CD4-positive, alpha-beta T cell treated with Interleukin-6 for 4 hours (primary cell): ENCODE measurements around the gene LGALS3BP.

Experiments used
- DNase-seq: peaks from one replicate; pipeline ENCODE4 v3.0.0-alpha.2; 2020; ENCODE audit warnings: mixed read lengths

LGALS3BP gene

DNA sequence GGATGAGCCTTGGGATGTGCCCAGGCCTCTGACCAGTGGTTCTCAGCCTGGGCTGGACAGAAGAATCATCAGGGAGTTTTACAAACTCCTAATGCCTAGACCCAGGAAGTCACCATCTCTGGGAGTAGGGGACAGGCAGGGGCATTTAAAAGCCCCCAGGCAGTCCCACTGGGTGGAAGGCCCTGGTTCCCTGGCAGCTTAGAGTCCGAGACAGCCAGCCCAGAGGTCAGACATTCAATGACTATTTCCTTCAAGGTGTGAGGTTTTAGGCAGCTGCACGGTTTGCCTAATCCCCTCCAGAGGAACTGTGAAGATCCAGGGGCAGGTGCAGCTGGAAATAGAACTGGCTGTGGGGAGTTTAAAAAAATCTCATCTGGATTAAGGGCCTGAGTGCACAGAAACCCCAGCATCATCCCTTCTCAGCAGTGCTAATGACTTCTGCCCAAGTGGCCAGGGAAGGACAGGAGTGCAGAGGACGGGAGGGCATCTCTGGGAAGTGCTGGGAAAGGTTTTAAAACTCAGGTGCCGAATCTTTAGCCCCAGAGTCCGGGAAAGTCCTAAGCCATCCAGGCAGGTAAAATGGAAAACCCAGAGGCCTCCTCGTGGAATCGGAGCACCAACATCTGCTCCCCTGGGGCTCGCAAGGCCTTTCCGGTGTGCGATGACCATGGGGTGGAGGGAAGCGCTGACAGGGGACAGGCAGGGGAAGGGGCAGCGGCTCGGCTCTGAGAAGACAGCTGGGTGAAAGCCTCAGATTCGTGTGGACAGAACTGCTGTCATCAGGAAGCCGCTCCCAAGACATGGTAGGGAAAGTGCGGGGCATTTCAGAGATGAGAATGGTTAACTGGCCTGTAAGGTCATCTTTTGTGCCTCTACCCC, 1.5 kb upstream of the LGALS3BP start:
- no peak for DNase-seq

DNA sequence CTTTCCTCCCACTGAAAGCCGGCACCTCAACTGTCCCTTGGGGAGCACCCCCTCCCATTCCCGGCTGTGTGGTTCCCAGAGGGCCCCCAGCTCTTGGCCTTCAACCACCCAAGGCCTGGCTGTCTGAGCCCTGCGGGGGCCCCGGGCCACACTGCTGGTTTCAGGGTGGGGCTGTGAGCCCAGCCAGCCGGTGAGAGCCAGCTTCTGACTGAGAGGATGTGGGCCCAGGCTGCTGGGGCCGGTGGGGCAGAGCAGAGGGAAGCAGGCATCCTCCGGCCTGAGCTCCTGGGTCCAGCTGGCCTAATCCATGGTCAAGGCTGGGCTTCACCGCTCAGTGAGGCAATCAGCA, 875 bp upstream of the LGALS3BP start:
- no peak for DNase-seq

DNA sequence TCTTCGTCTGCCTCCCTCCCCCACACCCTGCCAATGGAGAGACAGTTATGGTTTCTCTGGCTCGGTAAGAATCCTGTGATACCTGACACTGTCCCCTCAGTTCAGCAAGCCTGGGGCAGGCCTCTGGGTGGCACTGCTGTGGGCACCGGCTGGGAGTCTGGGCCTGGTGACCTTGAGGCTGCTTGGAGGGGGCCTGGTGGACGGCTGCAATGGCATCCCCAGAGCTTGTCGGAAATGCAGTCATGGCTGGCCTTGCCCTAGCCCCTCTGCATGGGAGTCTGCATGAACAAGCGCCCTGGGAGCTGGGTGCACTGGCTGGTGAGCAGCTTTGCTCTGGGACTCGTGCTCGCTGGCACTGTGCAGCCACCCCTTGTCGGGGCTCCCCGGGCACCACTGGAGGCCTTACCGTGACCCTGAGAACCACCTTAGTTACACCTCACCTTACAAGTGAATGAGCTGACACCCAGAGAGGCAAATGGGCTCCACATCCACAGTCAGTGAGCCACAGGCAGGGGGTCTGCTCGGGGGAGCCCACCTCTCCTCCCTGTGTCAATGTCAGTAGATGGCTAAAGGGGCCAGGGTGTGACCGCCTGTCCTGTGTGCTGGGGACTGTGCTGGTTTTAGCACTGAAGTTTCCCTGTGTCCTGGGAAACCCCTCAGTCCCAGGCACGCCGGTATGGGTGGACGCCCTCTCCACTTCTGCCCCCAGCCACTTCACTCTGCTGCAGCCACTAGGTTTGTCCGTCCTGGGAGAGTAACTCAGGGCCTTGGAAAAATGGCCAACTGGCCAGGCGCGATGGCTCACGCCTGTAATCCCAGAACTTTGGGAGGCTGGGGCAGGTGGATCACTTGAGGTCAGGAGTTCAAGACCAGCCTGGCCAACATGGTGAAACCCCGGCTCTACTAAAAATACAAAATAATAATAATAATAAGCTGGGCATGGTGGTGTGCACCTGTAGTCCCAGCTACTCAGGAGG, 1.4 kb downstream of the LGALS3BP start:
- DNase-seq = no peak

DNA sequence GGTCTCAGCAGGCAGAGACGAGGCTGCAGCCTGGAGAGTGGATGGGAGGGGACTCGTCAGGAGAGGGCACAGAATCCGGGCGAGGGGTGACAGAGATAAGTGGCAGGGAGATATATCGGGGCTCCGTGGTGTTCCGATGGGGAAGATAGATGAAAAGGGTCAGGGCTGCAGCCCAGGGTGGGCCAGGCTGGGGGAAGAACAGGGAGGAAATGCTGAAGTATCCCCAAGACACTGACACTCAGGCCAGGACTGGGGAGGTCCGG, 2.1 kb downstream of the LGALS3BP start:
- no peak for DNase-seq

DNA sequence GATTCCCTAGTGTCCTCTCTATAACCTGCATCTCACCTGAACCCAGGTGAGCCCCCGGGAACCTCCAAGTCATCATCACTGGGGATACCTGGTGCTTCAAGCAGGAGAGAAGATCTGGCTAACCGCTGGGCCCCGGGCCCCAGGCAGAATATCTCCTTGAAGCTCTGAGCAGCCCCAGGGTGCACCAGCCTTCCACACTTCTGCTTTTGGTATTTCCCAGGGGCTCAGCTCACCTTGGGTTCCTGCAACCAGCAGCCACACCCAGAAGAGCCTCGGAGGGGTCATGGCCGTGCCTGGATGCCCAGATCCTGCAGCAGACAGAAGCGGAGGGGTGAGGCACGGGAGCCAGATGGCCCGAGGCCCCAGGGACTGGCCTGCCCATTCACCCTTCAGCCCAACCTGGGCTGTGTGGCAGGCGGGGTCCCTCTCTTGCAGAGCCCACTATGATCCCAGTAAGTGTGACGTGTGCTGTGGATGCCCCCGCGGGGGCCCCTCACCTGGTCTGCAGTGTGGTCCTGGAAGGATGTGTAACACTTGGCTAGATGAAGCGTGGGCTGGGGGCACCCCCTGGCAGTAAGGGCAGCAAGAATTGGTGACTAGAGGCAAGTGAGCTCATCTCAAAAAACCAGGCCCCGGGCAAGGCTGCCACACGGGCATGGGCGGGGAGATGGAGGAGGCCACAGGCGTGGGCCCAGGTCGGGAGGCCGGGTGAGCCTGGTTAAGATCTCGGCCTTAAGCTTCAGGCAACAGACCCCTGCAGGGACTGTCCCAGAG, 2.6 kb downstream of the LGALS3BP start:
- no peak for DNase-seq

DNA sequence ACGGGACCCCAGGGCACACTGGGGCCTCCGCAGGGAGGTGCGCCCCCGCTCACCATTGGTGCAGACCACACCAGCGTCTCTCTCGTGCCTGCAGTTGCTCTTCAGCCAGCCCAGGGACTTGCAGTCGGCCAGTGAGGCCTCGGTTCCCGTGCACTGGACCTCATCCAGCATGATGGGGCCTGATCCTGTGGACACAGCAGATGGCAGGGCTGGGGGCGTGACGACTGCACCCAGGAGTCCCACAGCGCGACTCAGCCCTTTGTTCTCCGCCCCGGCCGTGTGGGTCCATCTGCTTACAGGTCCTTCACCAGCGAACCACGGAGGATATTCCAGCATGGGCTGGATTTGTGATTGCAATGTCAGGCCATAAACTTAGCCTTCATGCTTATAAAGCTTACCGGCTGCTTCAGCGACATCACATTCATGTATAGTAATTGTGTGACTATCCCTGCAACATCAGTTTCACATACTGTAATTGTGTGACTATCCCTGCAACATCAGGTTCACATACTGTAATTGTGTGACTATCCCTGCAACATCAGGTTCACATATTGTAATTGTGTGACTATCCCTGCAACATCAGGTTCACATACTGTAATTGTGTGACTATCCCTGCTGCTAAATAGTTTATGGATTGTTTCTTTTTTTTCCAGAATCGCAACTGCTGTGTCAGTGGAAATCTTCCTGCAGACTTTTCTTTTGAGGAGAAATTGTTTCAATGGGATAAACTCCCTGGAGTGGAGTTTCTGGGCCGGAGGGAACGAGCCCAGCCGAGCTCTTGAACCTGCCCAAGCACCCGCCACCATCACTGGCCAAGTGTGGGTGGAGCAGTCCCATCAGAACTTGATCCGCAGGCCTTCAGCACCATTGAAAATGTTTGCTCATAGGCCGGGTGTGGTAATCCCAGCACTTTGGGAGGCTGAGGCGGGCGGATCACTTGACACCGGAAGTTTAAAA, 4.8 kb downstream of the LGALS3BP start:
- no peak for DNase-seq

DNA sequence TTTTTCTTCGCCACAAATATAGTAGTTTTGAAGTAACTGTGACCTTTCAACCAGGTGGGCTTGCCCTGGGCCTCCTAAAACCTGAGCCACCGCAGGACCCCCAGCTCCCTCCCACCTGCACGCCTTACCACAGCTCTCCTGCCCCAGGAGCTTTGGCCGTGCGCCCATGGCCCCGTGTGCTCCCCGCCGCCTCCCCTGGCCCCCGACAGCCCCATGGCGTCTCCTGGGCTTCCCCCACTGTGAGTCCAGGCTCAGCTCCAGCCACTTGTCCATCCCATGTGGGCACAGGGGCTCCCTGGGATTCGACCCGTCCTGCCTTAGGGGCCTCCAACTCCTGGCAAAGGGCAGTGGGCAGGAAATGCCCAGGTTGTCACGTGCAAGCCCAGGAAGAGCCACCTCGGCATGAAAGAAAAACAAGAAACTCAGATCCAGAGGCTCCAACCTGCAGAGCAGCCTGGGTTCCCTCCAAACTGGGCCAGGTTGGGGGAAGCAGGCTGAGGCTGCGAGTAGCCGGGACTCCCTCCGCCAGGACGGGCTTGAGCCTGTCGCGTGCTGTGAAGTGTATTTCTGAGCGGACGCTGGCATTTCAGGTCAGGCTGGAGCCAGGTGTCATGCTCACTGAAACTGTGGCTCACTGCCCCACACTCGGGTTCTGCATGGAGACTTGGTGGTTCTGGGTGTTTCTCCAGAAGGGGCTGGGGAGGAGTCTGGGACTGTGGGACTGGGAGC, 5.8 kb downstream of the LGALS3BP start:
- no peak for DNase-seq

DNA sequence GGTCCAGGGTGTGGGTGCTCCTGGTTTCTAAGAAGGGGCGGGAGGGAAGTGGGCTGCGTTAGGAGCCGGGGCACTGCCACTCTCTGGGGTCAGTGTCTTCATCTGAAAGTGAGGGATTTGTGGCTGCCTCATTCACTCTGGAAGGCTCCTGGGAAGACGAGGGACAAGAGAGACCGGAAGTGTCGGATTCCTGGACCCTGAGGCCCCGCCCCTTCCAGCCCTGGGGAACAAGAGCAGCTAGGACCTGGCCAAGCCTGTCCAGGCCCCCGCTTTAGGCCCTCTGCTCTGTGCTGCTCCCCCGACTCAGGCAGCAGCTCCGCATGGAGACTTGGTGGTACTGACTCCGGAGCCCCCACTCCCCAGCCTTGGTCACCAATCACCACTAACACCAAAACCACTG, 6.5 kb downstream of the LGALS3BP start:
- no peak for DNase-seq

DNA sequence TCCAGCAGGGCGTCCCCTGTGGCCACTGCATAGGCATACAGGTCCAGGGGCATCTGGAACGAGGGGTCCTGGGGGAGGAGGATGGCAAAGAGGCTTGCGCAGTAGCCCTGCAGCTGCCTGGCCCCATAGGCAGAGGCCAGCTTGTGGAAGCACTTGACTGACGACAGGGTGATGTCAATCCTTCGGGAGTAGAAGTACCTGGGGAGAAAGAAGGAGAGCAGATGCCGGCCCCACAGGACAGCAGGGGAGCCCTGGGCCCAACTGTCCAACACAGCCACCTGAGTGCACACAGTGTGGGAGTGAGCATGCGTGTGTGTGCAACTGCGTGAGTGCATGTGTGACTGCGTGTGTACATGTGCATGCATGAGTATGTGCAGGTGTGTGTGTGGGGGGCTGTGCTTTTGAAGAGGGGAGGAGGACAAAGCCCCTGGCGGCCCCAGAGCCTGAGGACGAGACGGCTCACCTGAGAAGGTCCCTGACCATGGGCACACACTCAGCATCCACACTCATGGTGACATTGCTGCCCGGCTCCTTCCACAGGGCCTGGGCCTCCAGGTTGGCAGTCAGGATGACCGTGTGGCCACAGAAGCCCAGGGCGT, 7.1 kb downstream of the LGALS3BP start:
- DNase-seq = no peak

DNA sequence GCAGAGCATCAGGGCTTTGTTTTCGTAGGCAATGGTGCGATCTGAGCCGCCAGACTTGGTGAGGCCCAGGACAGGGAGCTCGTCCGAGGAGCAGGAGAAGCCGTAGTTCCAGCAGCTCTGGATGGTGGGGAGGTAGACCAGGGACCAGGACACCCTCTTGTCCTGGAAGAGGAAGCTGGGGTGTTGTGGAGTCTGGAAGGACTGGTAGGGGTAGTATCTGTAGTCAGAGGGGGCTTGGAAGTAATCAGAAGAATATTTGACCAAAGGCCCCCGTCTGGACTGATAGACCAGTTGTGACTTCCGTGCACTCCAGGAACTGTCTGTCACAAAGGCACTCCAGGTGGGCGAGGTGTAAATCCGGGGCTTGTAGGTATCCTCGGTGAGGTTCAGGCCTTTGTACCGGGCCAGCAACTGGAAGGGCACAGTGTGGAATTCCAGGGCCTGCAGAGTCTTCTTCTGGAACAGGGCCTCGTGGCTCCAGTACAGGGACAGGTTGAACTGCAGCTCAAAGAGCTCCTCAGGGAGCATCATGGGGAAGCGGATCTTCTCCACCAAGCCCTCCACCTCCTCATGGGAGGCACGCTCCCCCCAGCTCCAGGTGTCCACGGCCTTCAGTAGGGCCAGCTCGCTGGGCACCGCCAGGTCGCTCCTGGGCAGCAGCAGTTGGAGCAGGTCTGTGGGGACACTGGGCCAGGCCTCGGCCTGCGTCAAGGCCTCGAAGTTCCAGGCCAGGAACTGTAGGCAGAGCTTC, 7.8 kb downstream of the LGALS3BP start:
- no peak for DNase-seq

DNA sequence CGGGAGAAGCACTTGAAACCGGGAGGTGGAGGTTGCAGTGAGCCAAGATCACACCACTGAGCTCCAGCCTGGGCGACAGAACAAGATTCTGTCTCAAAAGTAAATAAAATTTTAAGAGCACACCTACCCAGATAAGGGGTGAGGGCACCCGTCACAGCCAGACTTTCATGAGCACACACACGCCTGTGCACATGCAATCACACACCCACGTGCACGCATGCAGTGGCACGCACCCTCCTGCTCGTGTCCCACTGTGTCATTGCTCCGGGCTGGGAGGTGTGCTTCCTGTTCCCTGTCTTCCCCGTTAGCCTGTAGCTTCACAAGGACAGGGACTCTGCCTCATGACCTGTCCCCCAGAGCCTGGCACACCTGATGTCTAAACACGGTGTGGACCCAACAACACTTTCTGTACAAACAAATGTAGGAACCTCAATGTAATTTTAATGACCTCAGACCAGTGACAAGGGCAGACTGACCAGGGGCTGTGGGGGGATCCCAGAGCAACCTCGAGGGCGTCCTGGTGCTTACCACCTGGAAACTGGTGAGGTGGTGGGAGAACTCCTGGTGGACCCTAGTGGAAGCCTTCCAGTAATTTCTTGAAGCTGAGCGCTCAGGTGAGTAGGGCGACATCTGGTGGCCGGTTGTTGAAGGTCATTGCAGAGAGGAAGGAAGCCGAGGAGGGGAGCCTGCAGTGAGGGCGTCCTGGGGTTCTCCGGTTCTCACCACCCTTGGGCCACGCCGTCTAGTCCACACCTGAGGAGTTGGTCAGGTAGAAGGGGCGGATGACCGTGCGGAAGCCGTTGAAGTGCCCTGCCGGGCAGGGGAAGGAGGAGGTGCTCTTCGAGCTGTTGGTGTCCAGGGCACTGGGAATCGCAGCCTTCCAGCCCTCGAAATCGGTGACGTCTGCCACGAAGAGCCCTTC, 8.6 kb downstream of the LGALS3BP start:
- peak; percentile 84 for DNase-seq

DNA sequence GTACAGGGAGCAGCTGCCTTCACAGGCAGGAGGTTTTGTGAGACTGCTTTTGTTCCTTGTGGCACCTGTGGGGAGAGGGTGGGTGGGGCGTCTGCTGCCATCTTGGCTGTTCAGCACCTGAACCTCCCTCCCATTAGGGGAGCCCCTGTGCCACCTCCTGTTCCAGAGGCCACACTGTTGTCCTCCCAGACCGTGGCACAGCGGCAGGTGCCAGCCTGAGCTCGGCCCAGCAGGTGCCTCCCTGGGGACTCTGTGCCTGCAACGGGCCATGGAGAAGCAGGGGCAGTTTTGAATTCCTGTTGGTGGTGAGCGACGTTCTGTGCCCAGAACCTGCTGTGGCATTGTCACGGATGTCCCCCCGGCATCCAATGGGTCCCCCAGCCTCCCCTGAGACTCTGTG, 9.9 kb downstream of the LGALS3BP start:
- DNase-seq = no peak

DNA sequence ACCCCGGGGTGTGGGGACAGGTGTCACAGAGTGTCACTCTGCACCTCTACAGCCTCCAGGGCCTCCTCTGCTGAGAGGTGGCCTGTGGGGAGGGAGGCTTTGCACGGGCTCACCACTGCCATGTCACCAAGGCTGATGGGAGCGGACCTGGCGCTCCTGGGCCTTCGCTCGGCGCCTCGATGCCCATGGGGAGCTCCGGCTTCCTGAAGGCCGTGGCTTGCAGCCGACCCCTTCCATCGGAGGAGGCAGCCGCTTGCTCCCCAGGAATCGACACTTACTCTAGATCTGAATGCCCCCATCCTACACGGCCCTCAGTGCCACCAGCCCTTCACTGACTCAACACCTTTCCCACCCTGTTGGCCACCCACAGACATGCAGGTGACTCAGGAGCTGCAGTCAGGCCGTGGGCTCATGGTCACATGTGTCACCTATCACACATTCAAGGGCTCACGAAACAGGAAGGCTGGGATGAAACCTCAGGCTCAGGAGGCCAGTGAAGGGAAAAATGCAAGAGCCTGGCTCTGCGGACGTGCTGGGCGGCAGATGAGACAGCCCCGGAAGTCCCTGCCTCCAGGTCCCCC, 11.9 kb downstream of the LGALS3BP start:
- no peak for DNase-seq

DNA sequence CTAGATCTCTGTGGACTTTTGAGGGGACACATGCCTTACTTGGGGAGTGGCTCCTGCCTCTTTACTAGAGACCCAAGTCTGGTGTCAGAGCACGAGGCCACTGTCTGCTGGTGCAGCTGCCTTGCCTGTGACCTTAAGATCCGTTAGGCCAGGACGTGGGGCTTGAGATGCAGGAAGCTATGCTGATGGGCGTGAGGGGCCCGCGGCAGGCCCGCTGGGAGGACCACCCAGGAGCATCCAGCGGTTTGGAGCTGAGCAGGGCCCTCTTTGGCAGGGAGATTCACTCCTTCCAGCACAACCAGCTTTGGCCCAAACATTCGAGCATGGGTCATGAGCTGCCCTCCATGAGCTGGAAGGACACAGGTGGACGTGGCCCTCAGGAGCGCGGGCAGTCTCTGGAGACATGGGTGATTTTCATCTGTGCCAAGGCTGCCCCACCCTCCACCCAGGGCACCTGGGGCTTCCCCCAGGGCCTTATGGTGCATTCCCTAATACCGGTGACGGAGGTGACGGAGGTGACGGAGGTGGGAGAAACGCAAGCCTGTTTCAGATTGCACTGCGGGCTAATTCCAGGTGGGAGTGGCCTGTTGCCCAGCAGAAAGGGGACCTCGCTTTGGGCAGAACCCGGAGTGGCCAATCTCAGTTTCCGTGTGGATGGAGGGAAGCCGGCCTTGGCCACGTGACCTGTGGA, 12.7 kb downstream of the LGALS3BP start:
- DNase-seq = no peak

DNA sequence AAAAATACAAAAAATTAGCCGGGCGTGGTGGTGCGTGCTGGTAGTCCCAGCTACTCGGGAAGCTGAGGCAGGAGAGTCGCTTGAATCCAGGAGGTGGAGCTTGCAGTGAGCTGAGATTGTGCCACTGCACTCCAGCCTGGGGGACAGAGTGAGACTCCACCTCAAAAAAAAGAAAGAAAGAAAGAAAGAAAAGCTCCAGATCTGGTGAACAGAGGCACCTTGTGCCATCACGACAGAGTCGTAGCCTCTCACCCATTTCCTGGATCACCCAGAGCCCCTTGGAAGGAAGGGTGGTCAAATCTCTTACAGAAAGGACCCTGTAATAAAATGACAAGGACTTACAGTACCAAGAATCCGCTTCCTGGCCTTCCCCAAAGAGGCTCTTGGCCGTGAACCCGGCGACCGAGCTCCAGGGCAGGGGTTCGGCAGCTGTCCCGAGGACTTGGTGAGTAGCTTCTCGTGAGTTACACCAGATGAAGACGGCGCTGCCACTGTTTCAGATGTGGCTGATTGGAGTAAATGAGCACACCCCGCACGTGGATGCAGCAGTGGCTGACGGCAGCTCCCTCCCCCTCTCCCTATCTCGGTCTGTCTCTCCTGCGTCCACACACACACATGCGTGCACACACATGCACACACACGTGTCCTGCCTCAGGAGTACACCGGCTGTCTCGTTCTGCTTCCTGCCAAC, 13.5 kb downstream of the LGALS3BP start:
- DNase-seq = no peak

DNA sequence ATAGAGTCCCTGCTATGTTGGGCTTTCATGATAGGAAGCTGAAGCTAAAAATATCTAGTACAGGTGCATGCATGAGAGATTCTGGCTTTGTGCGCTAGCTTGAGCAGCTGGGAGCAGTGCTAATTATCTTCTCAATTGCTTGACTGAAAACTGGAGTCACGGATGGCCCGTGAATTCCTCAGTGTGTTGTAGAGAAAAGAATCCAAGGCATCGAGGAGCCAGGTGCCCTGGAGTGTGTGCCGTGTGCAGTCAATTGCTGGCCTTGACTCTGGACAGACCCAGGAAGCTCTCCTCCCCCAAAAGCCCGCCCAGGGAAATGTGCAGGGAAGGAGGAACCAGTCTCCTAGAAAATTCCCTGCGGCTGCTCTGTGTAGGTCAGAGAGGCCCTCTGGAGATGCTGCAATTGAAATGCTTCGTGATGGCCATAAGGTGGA, 14.2 kb downstream of the LGALS3BP start:
- DNase-seq = no peak

DNA sequence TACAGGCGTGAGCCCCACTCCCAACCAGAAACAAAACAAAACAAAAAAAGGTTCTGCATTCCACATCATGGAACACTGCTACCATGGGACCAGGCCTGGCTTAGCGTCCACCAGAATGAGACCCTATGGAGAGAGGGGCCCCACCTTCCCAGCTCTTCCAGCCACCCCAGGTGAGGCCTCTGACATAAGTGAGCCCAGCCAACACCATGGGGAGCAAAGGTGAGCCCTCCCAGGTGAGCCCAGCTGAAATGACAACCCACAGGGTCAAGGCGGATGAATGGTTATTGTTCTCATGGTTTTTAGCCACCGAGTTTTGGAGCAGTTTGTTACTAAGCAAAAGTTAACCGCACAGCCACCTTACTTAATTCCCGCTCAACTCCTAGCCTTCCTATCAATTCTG, 16.3 kb downstream of the LGALS3BP start:
- DNase-seq = no peak
